ENCODE results near the gene PHACTR4. TPM values are rescaled to one million over a fixed set of nuclear protein-coding genes. Genes with fewer than 3 reads are reported as not detected.

PHACTR4 gene
- total RNA-seq, 2 donors from 2014 or later = 14.5 to 32.6 TPM

DNA sequence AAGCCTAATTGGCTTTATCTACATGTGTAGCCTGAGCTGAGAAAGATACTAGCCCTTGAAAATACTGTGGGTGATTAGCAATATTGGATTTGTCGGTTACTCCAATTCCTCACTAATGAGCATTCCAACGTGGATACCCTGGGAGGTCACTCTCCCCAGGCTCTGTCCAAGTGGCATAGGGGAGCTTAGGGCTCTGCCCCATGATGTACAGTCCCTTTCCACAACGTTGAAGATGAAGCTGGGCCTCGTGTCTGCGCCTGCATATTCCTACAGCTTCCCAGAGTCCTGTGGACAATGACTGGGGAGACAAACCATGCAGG, 138.9 kb downstream of the PHACTR4 start:
- DNase-seq = no peak
- Histone ChIP-seq H3K36me3 (replicated peaks in 1 of 2; ENCODE audit: insufficient read depth in 1 of 2, low read depth in 2 of 2) (peaks cover 0 to 22% of the 10 kb centered on the region in 2 donors), H3K4me1 (peaks cover 41% of the 10 kb centered on the region), H3K27ac (peak overlapping the region in 3 of 4 donors; percentile 41 to 87 (median 79)), H3K9me3 (no peaks in the 10 kb centered on the region), H3K4me3 (no peak overlapping the region), H3K27me3 (no peaks in the 10 kb centered on the region)
- TF ChIP-seq, protein P1, sequence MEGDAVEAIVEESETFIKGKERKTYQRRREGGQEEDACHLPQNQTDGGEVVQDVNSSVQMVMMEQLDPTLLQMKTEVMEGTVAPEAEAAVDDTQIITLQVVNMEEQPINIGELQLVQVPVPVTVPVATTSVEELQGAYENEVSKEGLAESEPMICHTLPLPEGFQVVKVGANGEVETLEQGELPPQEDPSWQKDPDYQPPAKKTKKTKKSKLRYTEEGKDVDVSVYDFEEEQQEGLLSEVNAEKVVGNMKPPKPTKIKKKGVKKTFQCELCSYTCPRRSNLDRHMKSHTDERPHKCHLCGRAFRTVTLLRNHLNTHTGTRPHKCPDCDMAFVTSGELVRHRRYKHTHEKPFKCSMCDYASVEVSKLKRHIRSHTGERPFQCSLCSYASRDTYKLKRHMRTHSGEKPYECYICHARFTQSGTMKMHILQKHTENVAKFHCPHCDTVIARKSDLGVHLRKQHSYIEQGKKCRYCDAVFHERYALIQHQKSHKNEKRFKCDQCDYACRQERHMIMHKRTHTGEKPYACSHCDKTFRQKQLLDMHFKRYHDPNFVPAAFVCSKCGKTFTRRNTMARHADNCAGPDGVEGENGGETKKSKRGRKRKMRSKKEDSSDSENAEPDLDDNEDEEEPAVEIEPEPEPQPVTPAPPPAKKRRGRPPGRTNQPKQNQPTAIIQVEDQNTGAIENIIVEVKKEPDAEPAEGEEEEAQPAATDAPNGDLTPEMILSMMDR (IDR thresholded peaks at IDR 0.05) = no peak
- no peak for TF ChIP-seq POLR2A (IDR thresholded peaks at IDR 0.05)
- intact Hi-C loops (cut with DNase I) = loop anchor here (10.0 kb wide), 1 partner anchor 264 kb away; no protein-coding TSS in a partner anchor
- WGBS, 2 donors = 30 to 38% methylated on average over 4 to 5 of the region's 5 CpGs
- no peak for ATAC-seq

DNA sequence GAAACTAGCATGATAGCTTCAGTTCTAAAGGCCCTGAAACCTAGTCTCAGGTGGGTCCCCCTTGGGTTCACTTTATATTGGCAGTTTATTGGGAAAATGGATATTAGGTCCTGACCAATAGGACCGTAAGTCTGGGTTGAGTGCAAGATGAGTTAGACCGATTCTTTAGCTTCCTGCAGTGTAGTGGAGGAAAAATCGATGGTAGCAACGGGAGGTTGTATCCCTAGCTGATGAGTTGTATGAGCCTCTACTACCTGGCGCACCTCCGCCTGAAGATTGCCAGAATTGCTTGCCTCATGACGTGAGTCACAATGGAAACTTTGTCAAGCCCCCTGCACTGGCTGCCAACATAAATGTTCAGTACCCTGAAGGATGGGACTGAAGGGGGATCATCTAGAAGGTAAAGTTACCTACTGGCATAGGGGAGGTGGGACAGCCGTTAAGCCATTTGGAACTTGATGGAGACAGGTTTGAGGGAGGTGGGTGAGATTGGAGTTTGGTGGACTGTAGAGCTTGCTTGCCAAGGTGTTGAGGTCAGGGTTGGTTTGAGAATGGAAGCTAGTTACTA, 140.2 kb downstream of the PHACTR4 start:
- DNase-seq (peak in 1 of 4 donors; percentile 27), ATAC-seq (no peak)
- Histone ChIP-seq H3K9me3 (no peaks in the 10 kb centered on the region), H3K27ac (peak overlapping the region; percentile 10 to 87 (median 45)), H3K36me3 (replicated peaks in 1 of 2; ENCODE audit: insufficient read depth in 1 of 2, low read depth in 2 of 2) (peaks cover 0 to 22% of the 10 kb centered on the region in 2 donors), H3K4me1 (peaks cover 41% of the 10 kb centered on the region), H3K4me3 (no peak overlapping the region), H3K27me3 (no peaks in the 10 kb centered on the region)
- peak in 1 of 3 donors; percentile 29 for TF ChIP-seq POLR2A (IDR thresholded peaks at IDR 0.05)
- TF ChIP-seq, protein P1 (IDR thresholded peaks at IDR 0.05) = no peak
- 67 to 73% methylated on average over 8 of the region's 8 CpGs for WGBS, 2 donors
- intact Hi-C loops (cut with DNase I) = loop anchor here (10.0 kb wide), 1 partner anchor 265 kb away; no protein-coding TSS in a partner anchor

DNA sequence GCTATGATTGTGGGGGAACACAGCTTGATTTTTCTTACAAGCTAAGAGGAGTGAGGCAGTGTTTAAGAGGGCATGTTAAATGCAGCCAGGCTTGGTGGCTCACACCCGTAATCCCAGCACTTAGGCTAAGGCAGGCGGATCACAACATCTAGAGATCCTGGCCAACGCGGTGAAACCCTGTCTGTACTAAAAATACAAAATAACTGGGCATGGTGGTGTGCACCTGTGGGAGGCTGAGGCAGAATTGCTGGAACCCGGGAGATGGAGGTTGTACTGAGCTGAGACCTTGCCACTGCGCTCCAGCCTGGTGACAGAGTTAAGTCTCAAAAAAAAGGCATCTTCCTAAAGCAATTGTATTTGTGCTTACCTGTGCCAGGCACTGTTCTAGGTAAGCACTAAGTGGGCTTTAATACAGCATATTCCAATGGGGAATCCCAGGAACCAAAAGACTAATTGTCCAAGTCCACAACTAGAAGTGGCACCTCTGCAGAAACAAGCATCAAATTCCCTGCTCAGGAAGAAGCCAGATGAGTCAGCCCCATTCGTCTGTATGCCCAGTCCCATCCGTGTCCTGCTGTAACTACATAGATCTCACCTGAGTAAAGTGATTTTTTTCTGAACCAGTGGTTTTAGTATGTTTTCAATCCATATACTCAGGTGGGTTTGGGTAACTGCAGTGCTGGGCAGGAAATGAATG, 140.9 kb downstream of the PHACTR4 start:
- Histone ChIP-seq H3K27me3 (no peaks in the 10 kb centered on the region), H3K4me1 (peaks cover 41% of the 10 kb centered on the region), H3K27ac (peak overlapping the region in 2 of 4 donors; percentile 79 to 87), H3K4me3 (no peak overlapping the region), H3K9me3 (no peaks in the 10 kb centered on the region), H3K36me3 (replicated peaks in 1 of 2; ENCODE audit: insufficient read depth in 1 of 2, low read depth in 2 of 2) (peaks cover 0 to 22% of the 10 kb centered on the region in 2 donors)
- no peak for ATAC-seq
- DNase-seq = no peak
- WGBS, 2 donors = 58 to 77% methylated on average over 6 to 8 of the region's 8 CpGs
- TF ChIP-seq POLR2A (IDR thresholded peaks at IDR 0.05) = no peak
- TF ChIP-seq, protein P1 (IDR thresholded peaks at IDR 0.05) = no peak
- intact Hi-C loops (cut with DNase I) = no loop called here

DNA sequence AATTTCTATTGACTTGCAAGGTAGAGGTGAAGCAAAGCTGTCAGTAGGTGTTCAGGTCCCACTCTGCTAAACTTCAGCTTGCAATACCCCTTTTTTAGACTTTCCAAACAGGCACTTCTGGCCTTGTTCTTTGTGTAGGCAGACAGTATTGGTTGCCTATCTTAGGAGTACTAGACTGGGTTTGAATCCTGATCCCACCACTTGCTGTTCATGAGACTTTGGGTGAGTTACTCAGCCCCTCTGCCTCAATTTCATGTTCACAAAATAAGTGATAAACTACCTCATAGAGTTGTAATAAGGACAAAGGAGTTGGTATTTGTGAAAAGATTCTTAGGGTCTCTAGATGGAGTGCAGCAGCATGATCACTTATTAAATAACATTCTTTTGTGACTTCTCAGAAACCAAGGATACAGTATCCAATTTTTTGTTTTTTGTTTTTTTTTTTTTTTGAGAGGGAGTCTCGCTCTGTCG, 141.5 kb downstream of the PHACTR4 start:
- H3K36me3 ChIP-seq (replicated peaks in 1 of 2; ENCODE audit: insufficient read depth in 1 of 2, low read depth in 2 of 2) = peaks cover 0 to 22% of the 10 kb centered on the region in 2 donors
- H3K9me3 ChIP-seq = no peaks in the 10 kb centered on the region
- ATAC-seq = no peak
- no peak for DNase-seq
- peaks cover 41% of the 10 kb centered on the region for H3K4me1 ChIP-seq
- H3K27me3 ChIP-seq = no peaks in the 10 kb centered on the region
- WGBS, 2 donors = 92 to 98% methylated on average over 2 of the region's 2 CpGs
- H3K4me3 ChIP-seq = no peak overlapping the region
- peak overlapping the region in 1 of 4 donors; percentile 32 for H3K27ac ChIP-seq
- TF ChIP-seq POLR2A (IDR thresholded peaks at IDR 0.05) = no peak
- TF ChIP-seq, protein P1 (IDR thresholded peaks at IDR 0.05) = no peak
- intact Hi-C loops (cut with DNase I) = no loop called here
